IPS DF 19.7 (cell line): Measurements from ENCODE around the gene DOCK9.

Experiments used
- DNase-seq: peaks from one replicate; pipeline ENCODE4 v3.0.0-alpha.2; 2013; ENCODE audit warnings: low read depth, low spot score

DOCK9 gene

GRCh38 chr13:98851276-98851675 is 126.6 kb downstream of the DOCK9 start:
- no peak for DNase-seq

GRCh38 chr13:98848746-98849145 is 129.1 kb downstream of the DOCK9 start:
- DNase-seq: no peak

GRCh38 chr13:98847780-98848179 is 130.1 kb downstream of the DOCK9 start:
- peak; percentile 50 for DNase-seq

GRCh38 chr13:98846986-98847385 is 130.9 kb downstream of the DOCK9 start:
- no peak for DNase-seq

- no peak for DNase-seq
These were observed 131.3 kb downstream of the DOCK9 start for GRCh38 chr13:98846521-98846920.

GRCh38 chr13:98845742-98846141 is 132.1 kb downstream of the DOCK9 start:
- no peak for DNase-seq

GRCh38 chr13:98844021-98844420 is 133.8 kb downstream of the DOCK9 start:
- no peak for DNase-seq

- no peak for DNase-seq
These were observed 134.4 kb downstream of the DOCK9 start for GRCh38 chr13:98843482-98843877.

- peak; percentile 54 for DNase-seq
These were observed 134.9 kb downstream of the DOCK9 start for GRCh38 chr13:98842858-98843481.

- no peak for DNase-seq
These were observed 135.8 kb downstream of the DOCK9 start for GRCh38 chr13:98842070-98842469.

- peak; percentile 56 for DNase-seq
These were observed 137.8 kb downstream of the DOCK9 start for GRCh38 chr13:98839856-98840769.

GRCh38 chr13:98838776-98839175 is 139.1 kb downstream of the DOCK9 start:
- no peak for DNase-seq

GRCh38 chr13:98837896-98838295 is 140.0 kb downstream of the DOCK9 start:
- DNase-seq: no peak

GRCh38 chr13:98835156-98835555 is 142.7 kb downstream of the DOCK9 start:
- DNase-seq: no peak

- DNase-seq: no peak
These were observed 143.5 kb downstream of the DOCK9 start for GRCh38 chr13:98834254-98834960.

- no peak for DNase-seq
These were observed 146.6 kb downstream of the DOCK9 start for GRCh38 chr13:98831236-98831635.

- DNase-seq: no peak
These were observed 148.3 kb downstream of the DOCK9 start for GRCh38 chr13:98829541-98829940.

GRCh38 chr13:98828614-98829013 is 149.2 kb downstream of the DOCK9 start:
- DNase-seq: no peak

GRCh38 chr13:98827449-98827848 is 150.4 kb downstream of the DOCK9 start:
- no peak for DNase-seq

- no peak for DNase-seq
These were observed 151.7 kb downstream of the DOCK9 start for GRCh38 chr13:98826146-98826545.

- no peak for DNase-seq
These were observed 152.2 kb downstream of the DOCK9 start for GRCh38 chr13:98825659-98826058.

- no peak for DNase-seq
These were observed 153.3 kb downstream of the DOCK9 start for GRCh38 chr13:98824376-98825160.
